GM12878 (cell line): ENCODE results near the gene FREM3. TPM values are rescaled to one million over a fixed set of nuclear protein-coding genes. Genes with fewer than 3 reads are reported as not detected.

ENCODE experiments used
- ATAC-seq: fragments of 200-7000 bp; cut with Tn5 transposase; 3 replicates; pipeline ENCODE4 v1.9.1; 2020; ENCODE audit warnings: mild to moderate bottlenecking, moderate library complexity
- BruUV-seq: library from RNA; stranded (reverse); fragments of 400-500 nt; replicated peaks from 2 replicates; lab custom pipeline; 2021; lab: Mats Ljungman, UMichigan
- CTCF ChIA-PET: fragments of 300-600 bp; sonication (Branson Sonifier 250); formaldehyde crosslinking; extraction: SDS; loops from one replicate; lab custom pipeline; 2021; ENCODE audit warnings: inconsistent platforms; lab: Yijun Ruan, JAX
- POLR2A ChIA-PET: fragments of 350-600 bp; formaldehyde crosslinking; extraction: SDS; loops from one replicate; lab custom pipeline; 2021; ENCODE audit warnings: inconsistent platforms; lab: Charles Lee
- RAD21 ChIA-PET: fragments of 300-600 bp; sonication (Branson Sonifier 250); formaldehyde crosslinking; loops from one replicate; lab custom pipeline; 2023; ENCODE audit warnings: antibody characterized with exemption; ENCODE audit not compliant: unreplicated experiment; lab: Charles Lee
- SMC1A ChIA-PET: fragments of 300-600 bp; sonication (Branson Sonifier 250); formaldehyde crosslinking; loops from one replicate; lab custom pipeline; 2023; ENCODE audit not compliant: unreplicated experiment, uncharacterized antibody; lab: Charles Lee
- DNase-seq: peaks from one replicate; pipeline ENCODE4 v3.0.0-alpha.2; 2011; ENCODE audit warnings: low read depth, low spot score
- FAIRE-seq: peaks from 3 replicates; lab custom pipeline; 2011; peaks lifted over from hg19 to GRCh38; lab: Jason Lieb, UNC
- H2AFZ ChIP-seq: 2 replicates; pipeline ENCODE4 v1.6.0; 2011; ENCODE audit warnings: low read depth, low read length, control low read depth; ENCODE audit not compliant: control insufficient read depth
- H3K27ac ChIP-seq: 2 replicates; pipeline ENCODE4 v1.5.1; 2011; ENCODE audit warnings: control low read depth; ENCODE audit not compliant: control insufficient read depth, insufficient read depth
- H3K27me3 ChIP-seq, 2 experiments: replicated peaks in 1 of 2; 2 replicates each; pipeline versions ENCODE4 v1.6.0 to v1.6.1; 2011; ENCODE audit warnings: low read length in 1 of 2; ENCODE audit not compliant: control insufficient read depth in 2 of 2, insufficient read depth in 2 of 2
- H3K36me3 ChIP-seq, 2 experiments: 2 replicates each; pipeline ENCODE4 v1.5.1; 2011; ENCODE audit warnings: low read length in 1 of 2; ENCODE audit not compliant: control insufficient read depth in 2 of 2, insufficient read depth in 2 of 2
- H3K4me1 ChIP-seq: 2 replicates; pipeline ENCODE4 v1.6.1; 2011; ENCODE audit warnings: mild to moderate bottlenecking, low read length, moderate library complexity, mixed read lengths; ENCODE audit not compliant: control insufficient read depth, insufficient read depth
- H3K4me2 ChIP-seq: 2 replicates; pipeline ENCODE4 v1.6.0; 2011; ENCODE audit warnings: control low read depth; ENCODE audit not compliant: control insufficient read depth, insufficient read depth
- H3K4me3 ChIP-seq: fragments of 200-600 bp; sonication (generic); 2 replicates; pipeline ENCODE4 v1.5.1; 2016
- H3K79me2 ChIP-seq: 2 replicates; pipeline ENCODE4 v1.6.0; 2011; ENCODE audit warnings: low read length; ENCODE audit not compliant: control insufficient read depth, insufficient read depth
- H3K9ac ChIP-seq: 2 replicates; pipeline ENCODE4 v1.8.0; 2011; ENCODE audit warnings: low read length, control low read depth, mixed read lengths; ENCODE audit not compliant: control insufficient read depth, insufficient read depth
- H3K9me3 ChIP-seq: replicated peaks from 3 replicates; pipeline ENCODE4 v1.5.1; 2011; ENCODE audit warnings: mild to moderate bottlenecking, low read length; ENCODE audit not compliant: control insufficient read depth, insufficient read depth
- H4K20me1 ChIP-seq: 2 replicates; pipeline ENCODE4 v1.6.0; 2011; ENCODE audit not compliant: control insufficient read depth, insufficient read depth
- ASH2L ChIP-seq: fragments of 300-600, 200-600 bp; sonication (generic); IDR thresholded peaks from 2 replicates; pipeline ENCODE4 v1.6.1; 2017; ENCODE audit warnings: low read depth, mild to moderate bottlenecking, borderline replicate concordance
- EZH2 ChIP-seq: IDR thresholded peaks from 2 replicates; pipeline ENCODE4 v1.6.1; 2012; ENCODE audit warnings: low read depth, mild to moderate bottlenecking, control low read depth, inconsistent platforms, low read length, borderline replicate concordance; ENCODE audit not compliant: control insufficient read depth
- KAT2A ChIP-seq: conservative IDR thresholded peaks from 2 replicates; pipeline ENCODE4 v1.6.1; 2011; ENCODE audit warnings: low read depth, low read length; ENCODE audit not compliant: control insufficient read depth
- MEF2A ChIP-seq: IDR thresholded peaks from 2 replicates; pipeline ENCODE4 v1.6.1; 2011; ENCODE audit warnings: low read depth, mild to moderate bottlenecking, low read length, moderate library complexity; ENCODE audit not compliant: insufficient read depth
- MTA3 ChIP-seq: IDR thresholded peaks from 2 replicates; pipeline ENCODE4 v1.6.1; 2012; ENCODE audit warnings: low read length, inconsistent platforms, borderline replicate concordance
- NFXL1 ChIP-seq: fragments of 450-650 bp; IDR thresholded peaks from 2 replicates; pipeline ENCODE4 v1.6.1; 2017; ENCODE audit warnings: antibody characterized with exemption, mild to moderate bottlenecking, borderline replicate concordance
- NFYB ChIP-seq: IDR thresholded peaks from 2 replicates; pipeline ENCODE4 v1.6.1; 2011; ENCODE audit warnings: low read depth, mild to moderate bottlenecking, low read length, improper control_type of control experiment, moderate library complexity; ENCODE audit not compliant: insufficient read depth
- NRF1 ChIP-seq: conservative IDR thresholded peaks from 2 replicates; pipeline ENCODE4 v1.6.1; 2011; ENCODE audit warnings: mild to moderate bottlenecking, low read depth, low read length, improper control_type of control experiment
- POLR2A ChIP-seq: IDR thresholded peaks from 2 replicates; pipeline ENCODE4 v1.6.1; 2011; ENCODE audit warnings: low read depth, mild to moderate bottlenecking, low read length
- POLR2AphosphoS5 ChIP-seq: IDR thresholded peaks from 2 replicates; pipeline ENCODE4 v1.6.1; 2011; ENCODE audit warnings: mild to moderate bottlenecking, low read length, inconsistent platforms
- WGBS: methylation state at CpG from one replicate; pipeline ENCODE4 v1.1.6; 2016; ENCODE audit warnings: low lambda C conversion rate; ENCODE audit not compliant: insufficient replicate concordance, insufficient coverage; ENCODE audit errors: missing lambda C conversion rate; 5-methylcytosine and 5-hydroxymethylcytosine counted together
- in situ Hi-C: fragments of 300-500 bp; cut with MboI; formaldehyde crosslinking; loops from 9 replicates; pipeline ENCODE4 v1.14.3; 2018; ENCODE audit warnings: mixed read lengths
- intact Hi-C: fragments of 100-400 bp; cut with micrococcal nuclease; formaldehyde crosslinking; loops from one replicate; pipeline ENCODE4 v1.14.2; 2022; ENCODE audit not compliant: unreplicated experiment
- polyA plus RNA-seq, 11 experiments: library from polyadenylated mRNA; depleted of rRNA in 4 of 11; unstranded in 6 of 11; stranded (reverse) in 5 of 11; fragments of >200 nt; fragmentation: Nextera tagmentation in 4 of 11; fragmentation: Illumina TruSeq in 1 of 11; extraction: Ambion mirVana in 4 of 11; extraction: Trizol in 1 of 11; gene quantifications; 1 replicate in 1 of 11; 2 replicates in 10 of 11; pipeline versions ENCODE4 v1.2.1 to v1.2.3, GENCODE V29; 2011 to 2016; ENCODE audit warnings: inconsistent platforms in 2 of 11, missing spikeins in 2 of 11, low read depth in 1 of 11
- total RNA-seq, 4 experiments: library from RNA; depleted of rRNA in 3 of 4; stranded (reverse); fragments of >200 nt in 3 of 4; fragmentation: Illumina TruSeq in 1 of 4; extraction: Trizol in 1 of 4; gene quantifications; 2 replicates each; pipeline versions ENCODE4 v1.2.1 to v1.2.3, GENCODE V29; 2013 to 2021
- TF ChIP-seq, protein P1 (sequence below): fragments of 450-650 bp; IDR thresholded peaks from 2 replicates; pipeline ENCODE4 v1.6.1; 2017; ENCODE audit warnings: low read depth, mild to moderate bottlenecking, moderate library complexity
- TF ChIP-seq, protein P2 (sequence below): fragments of 450-650 bp; IDR thresholded peaks from 2 replicates; pipeline ENCODE4 v1.6.1; 2018; ENCODE audit warnings: borderline replicate concordance, mild to moderate bottlenecking; ENCODE audit not compliant: partially characterized antibody
- TF ChIP-seq, protein P3 (sequence below): fragments of 450-650 bp; IDR thresholded peaks from 2 replicates; pipeline ENCODE4 v1.6.1; 2017; ENCODE audit warnings: mild to moderate bottlenecking
- TF ChIP-seq, protein P4 (sequence below): fragments of 450-650 bp; IDR thresholded peaks from 2 replicates; pipeline ENCODE4 v1.6.1; 2017; ENCODE audit warnings: mild to moderate bottlenecking, moderate library complexity

FREM3 gene
- total and polyA plus RNA-seq, 10 of the 15 experiments (the other 5 are each of a cell fraction or from before 2014, with no cell fraction given) = not detected

DNA sequence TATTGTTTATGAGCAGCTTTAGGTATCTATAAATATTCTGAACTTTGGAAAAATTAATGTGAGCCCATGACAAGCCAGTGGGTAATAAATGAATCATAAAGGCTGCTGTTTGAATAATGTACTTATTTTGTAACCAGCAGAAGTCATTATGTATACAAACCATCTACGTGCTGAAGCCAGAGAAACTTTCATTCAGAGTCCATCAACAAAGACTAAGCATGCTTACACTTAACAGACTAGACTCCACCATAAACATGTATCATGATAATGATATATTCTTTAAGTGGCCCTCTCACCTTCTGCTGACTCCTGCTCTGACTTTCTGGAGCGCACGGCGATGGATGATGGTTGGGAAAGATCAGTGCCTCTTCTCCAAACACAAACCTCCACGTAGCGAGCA lies 114.9 kb downstream of the FREM3 start:
- no peak for FAIRE-seq
- intact Hi-C loops = no loop called here
- H3K9me3 ChIP-seq = no peaks in the 10 kb centered on the region
- H3K4me2 ChIP-seq = no peak overlapping the region
- H3K9ac ChIP-seq = no peak overlapping the region
- no peaks in the 10 kb centered on the region for H3K4me1 ChIP-seq
- SMC1A ChIA-PET = no interaction called here
- H3K36me3 ChIP-seq = no peaks in the 10 kb centered on the region
- no peak overlapping the region for H2AFZ ChIP-seq
- WGBS = 34% methylated on average over 6 of the region's 6 CpGs
- no peak overlapping the region for H3K4me3 ChIP-seq
- RAD21 ChIA-PET = no interaction called here
- POLR2A ChIA-PET = no interaction called here
- DNase-seq = no peak
- CTCF ChIA-PET = no interaction called here
- H3K27ac ChIP-seq = no peak overlapping the region
- BruUV-seq = no TSS peak
- in situ Hi-C loops = no loop called here
- no peaks in the 10 kb centered on the region for H3K79me2 ChIP-seq
- no peak for ATAC-seq
- H4K20me1 ChIP-seq = no peaks in the 10 kb centered on the region
- H3K27me3 ChIP-seq = no peaks in the 10 kb centered on the region
- TF ChIP-seq, protein P1, sequence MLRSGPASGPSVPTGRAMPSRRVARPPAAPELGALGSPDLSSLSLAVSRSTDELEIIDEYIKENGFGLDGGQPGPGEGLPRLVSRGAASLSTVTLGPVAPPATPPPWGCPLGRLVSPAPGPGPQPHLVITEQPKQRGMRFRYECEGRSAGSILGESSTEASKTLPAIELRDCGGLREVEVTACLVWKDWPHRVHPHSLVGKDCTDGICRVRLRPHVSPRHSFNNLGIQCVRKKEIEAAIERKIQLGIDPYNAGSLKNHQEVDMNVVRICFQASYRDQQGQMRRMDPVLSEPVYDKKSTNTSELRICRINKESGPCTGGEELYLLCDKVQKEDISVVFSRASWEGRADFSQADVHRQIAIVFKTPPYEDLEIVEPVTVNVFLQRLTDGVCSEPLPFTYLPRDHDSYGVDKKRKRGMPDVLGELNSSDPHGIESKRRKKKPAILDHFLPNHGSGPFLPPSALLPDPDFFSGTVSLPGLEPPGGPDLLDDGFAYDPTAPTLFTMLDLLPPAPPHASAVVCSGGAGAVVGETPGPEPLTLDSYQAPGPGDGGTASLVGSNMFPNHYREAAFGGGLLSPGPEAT = no peak
- TF ChIP-seq, protein P2, sequence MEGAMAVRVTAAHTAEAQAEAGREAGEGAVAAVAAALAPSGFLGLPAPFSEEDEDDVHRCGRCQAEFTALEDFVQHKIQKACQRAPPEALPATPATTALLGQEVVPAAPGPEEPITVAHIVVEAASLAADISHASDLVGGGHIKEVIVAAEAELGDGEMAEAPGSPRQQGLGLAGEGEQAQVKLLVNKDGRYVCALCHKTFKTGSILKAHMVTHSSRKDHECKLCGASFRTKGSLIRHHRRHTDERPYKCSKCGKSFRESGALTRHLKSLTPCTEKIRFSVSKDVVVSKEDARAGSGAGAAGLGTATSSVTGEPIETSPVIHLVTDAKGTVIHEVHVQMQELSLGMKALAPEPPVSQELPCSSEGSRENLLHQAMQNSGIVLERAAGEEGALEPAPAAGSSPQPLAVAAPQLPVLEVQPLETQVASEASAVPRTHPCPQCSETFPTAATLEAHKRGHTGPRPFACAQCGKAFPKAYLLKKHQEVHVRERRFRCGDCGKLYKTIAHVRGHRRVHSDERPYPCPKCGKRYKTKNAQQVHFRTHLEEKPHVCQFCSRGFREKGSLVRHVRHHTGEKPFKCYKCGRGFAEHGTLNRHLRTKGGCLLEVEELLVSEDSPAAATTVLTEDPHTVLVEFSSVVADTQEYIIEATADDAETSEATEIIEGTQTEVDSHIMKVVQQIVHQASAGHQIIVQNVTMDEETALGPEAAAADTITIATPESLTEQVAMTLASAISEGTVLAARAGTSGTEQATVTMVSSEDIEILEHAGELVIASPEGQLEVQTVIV = no peak
- TF ChIP-seq EZH2 = no peak
- TF ChIP-seq POLR2A = no peak
- no peak for TF ChIP-seq MTA3
- TF ChIP-seq, protein P3, sequence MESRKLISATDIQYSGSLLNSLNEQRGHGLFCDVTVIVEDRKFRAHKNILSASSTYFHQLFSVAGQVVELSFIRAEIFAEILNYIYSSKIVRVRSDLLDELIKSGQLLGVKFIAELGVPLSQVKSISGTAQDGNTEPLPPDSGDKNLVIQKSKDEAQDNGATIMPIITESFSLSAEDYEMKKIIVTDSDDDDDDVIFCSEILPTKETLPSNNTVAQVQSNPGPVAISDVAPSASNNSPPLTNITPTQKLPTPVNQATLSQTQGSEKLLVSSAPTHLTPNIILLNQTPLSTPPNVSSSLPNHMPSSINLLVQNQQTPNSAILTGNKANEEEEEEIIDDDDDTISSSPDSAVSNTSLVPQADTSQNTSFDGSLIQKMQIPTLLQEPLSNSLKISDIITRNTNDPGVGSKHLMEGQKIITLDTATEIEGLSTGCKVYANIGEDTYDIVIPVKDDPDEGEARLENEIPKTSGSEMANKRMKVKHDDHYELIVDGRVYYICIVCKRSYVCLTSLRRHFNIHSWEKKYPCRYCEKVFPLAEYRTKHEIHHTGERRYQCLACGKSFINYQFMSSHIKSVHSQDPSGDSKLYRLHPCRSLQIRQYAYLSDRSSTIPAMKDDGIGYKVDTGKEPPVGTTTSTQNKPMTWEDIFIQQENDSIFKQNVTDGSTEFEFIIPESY = no peak
- no peak for TF ChIP-seq MEF2A
- no peak for TF ChIP-seq NFYB
- no peak for TF ChIP-seq KAT2A
- TF ChIP-seq, protein P4, sequence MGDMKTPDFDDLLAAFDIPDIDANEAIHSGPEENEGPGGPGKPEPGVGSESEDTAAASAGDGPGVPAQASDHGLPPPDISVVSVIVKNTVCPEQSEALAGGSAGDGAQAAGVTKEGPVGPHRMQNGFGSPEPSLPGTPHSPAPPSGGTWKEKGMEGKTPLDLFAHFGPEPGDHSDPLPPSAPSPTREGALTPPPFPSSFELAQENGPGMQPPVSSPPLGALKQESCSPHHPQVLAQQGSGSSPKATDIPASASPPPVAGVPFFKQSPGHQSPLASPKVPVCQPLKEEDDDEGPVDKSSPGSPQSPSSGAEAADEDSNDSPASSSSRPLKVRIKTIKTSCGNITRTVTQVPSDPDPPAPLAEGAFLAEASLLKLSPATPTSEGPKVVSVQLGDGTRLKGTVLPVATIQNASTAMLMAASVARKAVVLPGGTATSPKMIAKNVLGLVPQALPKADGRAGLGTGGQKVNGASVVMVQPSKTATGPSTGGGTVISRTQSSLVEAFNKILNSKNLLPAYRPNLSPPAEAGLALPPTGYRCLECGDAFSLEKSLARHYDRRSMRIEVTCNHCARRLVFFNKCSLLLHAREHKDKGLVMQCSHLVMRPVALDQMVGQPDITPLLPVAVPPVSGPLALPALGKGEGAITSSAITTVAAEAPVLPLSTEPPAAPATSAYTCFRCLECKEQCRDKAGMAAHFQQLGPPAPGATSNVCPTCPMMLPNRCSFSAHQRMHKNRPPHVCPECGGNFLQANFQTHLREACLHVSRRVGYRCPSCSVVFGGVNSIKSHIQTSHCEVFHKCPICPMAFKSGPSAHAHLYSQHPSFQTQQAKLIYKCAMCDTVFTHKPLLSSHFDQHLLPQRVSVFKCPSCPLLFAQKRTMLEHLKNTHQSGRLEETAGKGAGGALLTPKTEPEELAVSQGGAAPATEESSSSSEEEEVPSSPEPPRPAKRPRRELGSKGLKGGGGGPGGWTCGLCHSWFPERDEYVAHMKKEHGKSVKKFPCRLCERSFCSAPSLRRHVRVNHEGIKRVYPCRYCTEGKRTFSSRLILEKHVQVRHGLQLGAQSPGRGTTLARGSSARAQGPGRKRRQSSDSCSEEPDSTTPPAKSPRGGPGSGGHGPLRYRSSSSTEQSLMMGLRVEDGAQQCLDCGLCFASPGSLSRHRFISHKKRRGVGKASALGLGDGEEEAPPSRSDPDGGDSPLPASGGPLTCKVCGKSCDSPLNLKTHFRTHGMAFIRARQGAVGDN = no peak
- TF ChIP-seq NFXL1 = no peak
- no peak for TF ChIP-seq POLR2AphosphoS5
- no peak for TF ChIP-seq NRF1
- TF ChIP-seq ASH2L = no peak
